Dermis blood vessel endothelial cell (primary cell): ENCODE data around the gene ERFE. TPM values are rescaled to one million over a fixed set of nuclear protein-coding genes. Genes with fewer than 3 reads are reported as not detected.

Experiments used
- total RNA-seq: library from RNA; depleted of rRNA; stranded (reverse); fragments of >200 nt; gene quantifications from 2 replicates; pipeline ENCODE4 v1.2.3, GENCODE V29; 2014

ERFE gene
- total RNA-seq, 1 donor from 2014 or later, result 0.34 TPM

Other genes with a start within 250 kb of the ERFE start
- gene UBE2F, start 192.0 kb upstream of the ERFE start, total RNA-seq, result 59.0 and 59.4 TPM in 2 replicates
- gene SCLY, start 98.0 kb upstream of the ERFE start, total RNA-seq, result 15.1 and 26.3 TPM in 2 replicates
- gene ESPNL, start 58.6 kb upstream of the ERFE start, total RNA-seq, result not detected in 2 replicates
- not detected in 2 replicates for gene KLHL30, start 20.3 kb upstream of the ERFE start, total RNA-seq
- gene ILKAP, start 44.7 kb downstream of the ERFE start, total RNA-seq, result 17.7 and 18.7 TPM in 2 replicates
- 2.2 and 3.7 TPM in 2 replicates for gene HES6, start 81.1 kb downstream of the ERFE start, total RNA-seq
- gene PER2, start 129.6 kb downstream of the ERFE start, total RNA-seq, result 1.2 and 3.0 TPM in 2 replicates
- gene TRAF3IP1, start 161.5 kb downstream of the ERFE start, total RNA-seq, result 7.3 and 8.7 TPM in 2 replicates